H7 (cell line): ENCODE data around the gene SIGLEC6. TPM values are rescaled to one million over a fixed set of nuclear protein-coding genes. Genes with fewer than 3 reads are reported as not detected.

Source experiments
- DNase-seq: peaks from one replicate; pipeline ENCODE4 v3.0.0; 2012
- H3K27me3 ChIP-seq: 2 replicates; pipeline ENCODE4 v1.6.0; 2011; ENCODE audit warnings: mild to moderate bottlenecking, low read length; ENCODE audit not compliant: control insufficient read depth, insufficient read depth
- H3K36me3 ChIP-seq: replicated peaks from 2 replicates; pipeline ENCODE4 v1.5.1; 2011; ENCODE audit warnings: low read length; ENCODE audit not compliant: control insufficient read depth, insufficient read depth
- H3K4me3 ChIP-seq: 2 replicates; pipeline ENCODE4 v1.5.1; 2011; ENCODE audit warnings: low read depth, mild to moderate bottlenecking, control low read depth, low read length, moderate library complexity; ENCODE audit not compliant: insufficient read depth
- total RNA-seq: library from RNA; depleted of rRNA; stranded (reverse); fragments of >200 nt; shearing (Covaris generic); gene quantifications from 2 replicates; pipeline ENCODE4 v1.2.3, GENCODE V29; 2014

Gene SIGLEC6
- total RNA-seq, 1 experiment from 2014 or later: not detected

GRCh38 chr19:51480590-51480989 lies 50.9 kb downstream of the SIGLEC6 start:
- DNase-seq: no peak
- H3K36me3 ChIP-seq: no peaks in the 10 kb centered on the region
- no peaks in the 10 kb centered on the region for H3K27me3 ChIP-seq
- H3K4me3 ChIP-seq: no peak overlapping the region

GRCh38 chr19:51479531-51480331 lies 51.7 kb downstream of the SIGLEC6 start:
- H3K36me3 ChIP-seq: no peaks in the 10 kb centered on the region
- H3K4me3 ChIP-seq: no peak overlapping the region
- DNase-seq: no peak
- no peaks in the 10 kb centered on the region; the same call in 1 of the 2 replicates for H3K27me3 ChIP-seq

DNA sequence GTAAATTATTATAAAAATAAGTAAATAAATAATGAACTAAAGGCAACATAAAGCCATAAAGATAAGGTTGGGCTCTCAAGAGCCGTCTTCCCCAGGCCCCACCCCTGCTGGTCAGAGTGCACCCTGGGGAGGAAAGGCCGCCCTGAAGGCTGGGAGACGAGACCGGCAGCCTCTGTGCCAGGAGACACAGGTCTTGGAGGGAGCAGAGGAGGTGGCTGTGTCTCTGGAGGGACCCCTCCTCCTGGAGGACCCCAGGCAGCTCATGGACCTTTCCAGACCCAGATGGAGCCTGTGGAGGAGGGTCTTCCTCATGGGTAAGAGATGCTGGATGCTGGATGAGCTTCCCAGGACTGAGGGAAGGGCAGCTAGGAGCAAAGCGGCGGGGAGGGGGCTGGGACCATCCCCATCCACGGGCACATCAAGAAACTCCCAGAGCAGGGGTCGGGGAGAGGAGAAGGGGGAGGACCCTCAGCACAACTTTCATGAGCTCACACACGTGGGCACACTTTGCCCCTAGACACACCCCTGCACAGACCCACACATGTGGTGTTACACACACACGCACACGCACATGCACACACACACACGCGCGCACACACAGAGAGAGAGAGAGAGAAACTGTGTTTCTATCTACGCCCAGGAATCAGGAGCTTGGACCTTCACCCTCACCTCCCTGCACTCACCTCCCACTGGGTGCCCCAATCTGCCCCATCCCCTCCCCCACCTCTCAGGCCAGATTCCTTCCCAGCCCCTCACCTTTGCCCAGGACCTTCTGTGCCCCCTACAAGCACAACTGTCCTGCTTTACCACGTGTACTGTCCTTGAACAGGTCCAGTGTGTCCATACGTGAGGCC lies 52.9 kb downstream of the SIGLEC6 start, which contains the start of gene CEACAM18:
Gene CEACAM18 (plus strand): TSS at position 159 of the 854 bp plus-strand sequence.
- DNase-seq: no peak

GRCh38 chr19:51477344-51477743 lies 54.1 kb downstream of the SIGLEC6 start:
- Histone ChIP-seq H3K27me3 (no peaks in the 10 kb centered on the region; the same call in 1 of the 2 replicates), H3K36me3 (no peaks in the 10 kb centered on the region), H3K4me3 (no peak overlapping the region)
- DNase-seq: no peak

More for the DNA sequence above, 52.9 kb downstream of the SIGLEC6 start, which contains the start of gene CEACAM18:
- no peaks in the 10 kb centered on the region for H3K36me3 ChIP-seq
- no peak within 1 kb of the TSS for H3K4me3 ChIP-seq
- H3K27me3 ChIP-seq: no peaks in the 10 kb centered on the region; the same call in 1 of the 2 replicates

- Histone ChIP-seq H3K4me3 (no peak overlapping the region), H3K27me3 (no peaks in the 10 kb centered on the region; the same call in 1 of the 2 replicates), H3K36me3 (no peaks in the 10 kb centered on the region)
- DNase-seq: no peak
Observed at GRCh38 chr19:51476164-51476563, 55.3 kb downstream of the SIGLEC6 start.

DNA sequence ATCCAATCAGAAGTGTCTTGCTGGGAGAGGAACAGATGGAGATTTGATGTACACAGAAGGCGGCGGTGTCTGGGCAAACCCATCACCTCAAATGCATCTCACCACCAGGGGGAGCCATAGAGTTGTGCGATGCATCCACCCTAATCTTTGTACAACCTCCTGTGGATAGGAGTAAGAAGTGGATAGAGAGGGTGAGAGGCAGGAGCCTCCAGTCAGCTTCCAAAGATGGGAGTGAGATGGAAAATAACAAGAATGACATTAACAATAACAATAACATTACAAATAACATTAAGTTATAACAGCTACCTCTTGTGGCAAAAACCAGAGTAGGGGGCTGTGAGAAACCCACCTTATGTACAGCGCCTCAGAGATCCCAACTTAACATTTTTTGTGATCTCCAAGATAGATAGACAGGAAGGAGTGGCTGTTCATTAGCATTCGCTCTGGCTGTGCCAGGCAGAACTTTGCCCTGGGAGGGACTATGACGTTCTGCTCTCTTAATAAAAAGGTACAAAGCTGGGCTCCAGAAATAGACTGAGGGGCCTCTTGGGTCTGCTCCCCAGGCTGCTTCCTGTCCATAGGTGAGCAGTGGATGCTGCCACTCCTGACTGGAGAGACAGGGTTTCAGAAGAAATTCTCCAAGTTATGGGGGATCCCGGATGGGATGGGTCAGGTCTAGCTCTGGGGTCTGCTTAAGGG lies 58.3 kb downstream of the SIGLEC6 start:
- Histone ChIP-seq H3K27me3 (no peaks in the 10 kb centered on the region; the same call in 1 of the 2 replicates), H3K36me3 (no peaks in the 10 kb centered on the region), H3K4me3 (no peak overlapping the region)
- DNase-seq: peak; percentile 82

GRCh38 chr19:51472607-51473006 lies 58.9 kb downstream of the SIGLEC6 start:
- DNase-seq: no peak
- no peak overlapping the region for H3K4me3 ChIP-seq
- H3K27me3 ChIP-seq: no peaks in the 10 kb centered on the region; the same call in 1 of the 2 replicates
- no peaks in the 10 kb centered on the region for H3K36me3 ChIP-seq

GRCh38 chr19:51471527-51471926 lies 59.9 kb downstream of the SIGLEC6 start:
- Histone ChIP-seq H3K27me3 (no peaks in the 10 kb centered on the region; the same call in 1 of the 2 replicates), H3K4me3 (no peak overlapping the region), H3K36me3 (no peaks in the 10 kb centered on the region)
- no peak for DNase-seq

DNA sequence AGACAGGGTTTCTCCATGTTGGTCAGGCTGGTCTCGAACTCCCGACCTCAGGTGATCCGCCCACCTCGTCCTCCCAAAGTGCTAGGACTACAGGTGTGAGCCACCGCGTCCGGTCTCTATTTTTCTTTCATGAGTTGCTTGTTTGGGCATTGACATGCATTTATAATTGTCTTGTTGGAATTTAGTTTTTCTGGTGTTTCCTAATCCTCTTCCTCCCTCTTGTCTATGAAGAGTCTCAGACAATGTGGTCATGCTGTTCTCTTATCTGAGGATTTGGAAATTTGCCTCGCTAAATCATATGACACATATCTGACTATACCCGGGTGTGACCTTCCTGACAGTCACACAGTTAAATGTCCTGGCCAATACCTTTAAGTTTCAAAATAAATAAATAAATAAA lies 60.5 kb downstream of the SIGLEC6 start:
- DNase-seq: no peak
- H3K4me3 ChIP-seq: no peak overlapping the region
- no peaks in the 10 kb centered on the region for H3K36me3 ChIP-seq
- no peaks in the 10 kb centered on the region; the same call in 1 of the 2 replicates for H3K27me3 ChIP-seq

GRCh38 chr19:51469629-51470028 lies 61.8 kb downstream of the SIGLEC6 start:
- H3K4me3 ChIP-seq: no peak overlapping the region

GRCh38 chr19:51469162-51469561 lies 62.3 kb downstream of the SIGLEC6 start:
- no peak overlapping the region for H3K4me3 ChIP-seq
- no peaks in the 10 kb centered on the region for H3K36me3 ChIP-seq
- H3K27me3 ChIP-seq: peaks cover 2% of the 10 kb centered on the region; the same call in 1 of the 2 replicates
- DNase-seq: no peak

More at GRCh38 chr19:51469629-51470028, 61.8 kb downstream of the SIGLEC6 start:
- DNase-seq: no peak
- no peaks in the 10 kb centered on the region for H3K36me3 ChIP-seq
- H3K27me3 ChIP-seq: no peaks in the 10 kb centered on the region; the same call in 1 of the 2 replicates

- no peak for DNase-seq
- Histone ChIP-seq H3K4me3 (no peak overlapping the region), H3K36me3 (no peaks in the 10 kb centered on the region), H3K27me3 (peaks cover 2% of the 10 kb centered on the region; the same call in 1 of the 2 replicates)
Observed at GRCh38 chr19:51468545-51468920, 62.9 kb downstream of the SIGLEC6 start.

DNA sequence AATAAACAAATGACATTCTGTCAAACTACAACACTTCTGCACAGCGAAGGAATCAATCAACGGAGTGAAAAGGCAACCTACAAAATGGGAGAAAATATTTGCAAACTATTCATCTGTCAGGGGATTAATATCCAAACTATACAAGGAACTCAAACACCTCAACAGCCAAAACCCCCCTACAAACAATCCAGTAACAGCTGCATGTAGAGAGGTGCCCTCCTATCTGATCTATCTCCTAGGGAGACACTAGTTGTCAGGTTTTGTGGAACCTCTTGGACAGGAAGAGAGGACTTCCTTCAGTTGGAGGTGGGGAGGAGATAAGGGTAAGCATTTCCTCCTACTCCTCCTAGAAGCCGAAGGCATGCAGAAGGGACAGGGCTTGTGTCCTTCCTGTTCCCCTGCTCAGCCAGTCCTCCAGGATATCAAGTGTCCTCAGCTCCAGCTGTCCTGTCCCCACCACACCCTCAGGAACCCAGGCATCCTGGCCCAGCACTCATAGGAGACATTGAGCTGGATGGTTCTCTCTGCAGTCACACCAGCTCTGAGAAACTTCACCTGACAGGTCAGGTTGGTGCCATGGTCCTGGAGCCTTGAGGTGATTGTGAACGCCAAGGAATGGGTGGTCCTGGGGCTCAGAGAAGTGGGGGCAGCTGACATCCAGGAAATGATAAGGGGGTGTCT lies 63.5 kb downstream of the SIGLEC6 start:
- no peak for DNase-seq
- Histone ChIP-seq H3K36me3 (no peaks in the 10 kb centered on the region), H3K27me3 (peaks cover 2% of the 10 kb centered on the region; the same call in 1 of the 2 replicates), H3K4me3 (no peak overlapping the region)
